GM12878 (cell line): Measurements from ENCODE around the gene METTL4. TPM values are rescaled to one million over a fixed set of nuclear protein-coding genes. Genes with fewer than 3 reads are reported as not detected.

Experiments used
- ATAC-seq: fragments of 200-7000 bp; cut with Tn5 transposase; 3 replicates; pipeline ENCODE4 v1.9.1; 2020; ENCODE audit warnings: mild to moderate bottlenecking, moderate library complexity
- BruUV-seq: library from RNA; stranded (reverse); fragments of 400-500 nt; replicated peaks from 2 replicates; lab custom pipeline; 2021; lab: Mats Ljungman, UMichigan
- CTCF ChIA-PET: fragments of 300-600 bp; sonication (Branson Sonifier 250); formaldehyde crosslinking; extraction: SDS; loops from one replicate; lab custom pipeline; 2021; ENCODE audit warnings: inconsistent platforms; lab: Yijun Ruan, JAX
- POLR2A ChIA-PET: fragments of 350-600 bp; formaldehyde crosslinking; extraction: SDS; loops from one replicate; lab custom pipeline; 2021; ENCODE audit warnings: inconsistent platforms; lab: Charles Lee
- RAD21 ChIA-PET: fragments of 300-600 bp; sonication (Branson Sonifier 250); formaldehyde crosslinking; loops from one replicate; lab custom pipeline; 2023; ENCODE audit warnings: antibody characterized with exemption; ENCODE audit not compliant: unreplicated experiment; lab: Charles Lee
- SMC1A ChIA-PET: fragments of 300-600 bp; sonication (Branson Sonifier 250); formaldehyde crosslinking; loops from one replicate; lab custom pipeline; 2023; ENCODE audit not compliant: unreplicated experiment, uncharacterized antibody; lab: Charles Lee
- DNase-seq: peaks from one replicate; pipeline ENCODE4 v3.0.0-alpha.2; 2011; ENCODE audit warnings: low read depth, low spot score
- FAIRE-seq: peaks from 3 replicates; lab custom pipeline; 2011; peaks lifted over from hg19 to GRCh38; lab: Jason Lieb, UNC
- H2AFZ ChIP-seq: 2 replicates; pipeline ENCODE4 v1.6.0; 2011; ENCODE audit warnings: low read depth, low read length, control low read depth; ENCODE audit not compliant: control insufficient read depth
- H3K27ac ChIP-seq: 2 replicates; pipeline ENCODE4 v1.5.1; 2011; ENCODE audit warnings: control low read depth; ENCODE audit not compliant: control insufficient read depth, insufficient read depth
- H3K27me3 ChIP-seq, 2 experiments: replicated peaks in 1 of 2; 2 replicates each; pipeline versions ENCODE4 v1.6.0 to v1.6.1; 2011; ENCODE audit warnings: low read length in 1 of 2; ENCODE audit not compliant: control insufficient read depth in 2 of 2, insufficient read depth in 2 of 2
- H3K36me3 ChIP-seq, 2 experiments: 2 replicates each; pipeline ENCODE4 v1.5.1; 2011; ENCODE audit warnings: low read length in 1 of 2; ENCODE audit not compliant: control insufficient read depth in 2 of 2, insufficient read depth in 2 of 2
- H3K4me1 ChIP-seq: 2 replicates; pipeline ENCODE4 v1.6.1; 2011; ENCODE audit warnings: mild to moderate bottlenecking, low read length, moderate library complexity, mixed read lengths; ENCODE audit not compliant: control insufficient read depth, insufficient read depth
- H3K4me2 ChIP-seq: 2 replicates; pipeline ENCODE4 v1.6.0; 2011; ENCODE audit warnings: control low read depth; ENCODE audit not compliant: control insufficient read depth, insufficient read depth
- H3K4me3 ChIP-seq: fragments of 200-600 bp; sonication (generic); 2 replicates; pipeline ENCODE4 v1.5.1; 2016
- H3K79me2 ChIP-seq: 2 replicates; pipeline ENCODE4 v1.6.0; 2011; ENCODE audit warnings: low read length; ENCODE audit not compliant: control insufficient read depth, insufficient read depth
- H3K9ac ChIP-seq: 2 replicates; pipeline ENCODE4 v1.8.0; 2011; ENCODE audit warnings: low read length, control low read depth, mixed read lengths; ENCODE audit not compliant: control insufficient read depth, insufficient read depth
- H3K9me3 ChIP-seq: replicated peaks from 3 replicates; pipeline ENCODE4 v1.5.1; 2011; ENCODE audit warnings: mild to moderate bottlenecking, low read length; ENCODE audit not compliant: control insufficient read depth, insufficient read depth
- H4K20me1 ChIP-seq: 2 replicates; pipeline ENCODE4 v1.6.0; 2011; ENCODE audit not compliant: control insufficient read depth, insufficient read depth
- BRCA1 ChIP-seq: IDR thresholded peaks from 2 replicates; pipeline ENCODE4 v1.6.1; 2011; ENCODE audit warnings: low read depth, low read length, improper control_type of control experiment
- GATAD2B ChIP-seq: fragments of 450-650 bp; conservative IDR thresholded peaks from 2 replicates; pipeline ENCODE4 v1.6.1; 2017; ENCODE audit warnings: low read depth, mild to moderate bottlenecking, moderate library complexity
- HDGF ChIP-seq: fragments of 450-650 bp; IDR thresholded peaks from 2 replicates; pipeline ENCODE4 v1.6.1; 2016; ENCODE audit warnings: antibody characterized with exemption
- MXI1 ChIP-seq: fragments of 150-350 bp; IDR thresholded peaks from 2 replicates; pipeline ENCODE4 v1.6.1; 2011; ENCODE audit warnings: low read depth, mild to moderate bottlenecking, inconsistent platforms, low read length, improper control_type of control experiment
- NBN ChIP-seq: fragments of 450-650 bp; IDR thresholded peaks from 2 replicates; pipeline ENCODE4 v1.6.1; 2016
- TBL1XR1 ChIP-seq: IDR thresholded peaks from 2 replicates; pipeline ENCODE4 v1.6.1; 2012; ENCODE audit warnings: low read depth, low read length, improper control_type of control experiment
- WGBS: methylation state at CpG from one replicate; pipeline ENCODE4 v1.1.6; 2016; ENCODE audit warnings: low lambda C conversion rate; ENCODE audit not compliant: insufficient replicate concordance, insufficient coverage; ENCODE audit errors: missing lambda C conversion rate; 5-methylcytosine and 5-hydroxymethylcytosine counted together
- in situ Hi-C: fragments of 300-500 bp; cut with MboI; formaldehyde crosslinking; loops from 9 replicates; pipeline ENCODE4 v1.14.3; 2018; ENCODE audit warnings: mixed read lengths
- intact Hi-C: fragments of 100-400 bp; cut with micrococcal nuclease; formaldehyde crosslinking; loops from one replicate; pipeline ENCODE4 v1.14.2; 2022; ENCODE audit not compliant: unreplicated experiment
- polyA plus RNA-seq, 11 experiments: library from polyadenylated mRNA; depleted of rRNA in 4 of 11; unstranded in 6 of 11; stranded (reverse) in 5 of 11; fragments of >200 nt; fragmentation: Nextera tagmentation in 4 of 11; fragmentation: Illumina TruSeq in 1 of 11; extraction: Ambion mirVana in 4 of 11; extraction: Trizol in 1 of 11; gene quantifications; 1 replicate in 1 of 11; 2 replicates in 10 of 11; pipeline versions ENCODE4 v1.2.1 to v1.2.3, GENCODE V29; 2011 to 2016; ENCODE audit warnings: inconsistent platforms in 2 of 11, missing spikeins in 2 of 11, low read depth in 1 of 11
- total RNA-seq, 4 experiments: library from RNA; depleted of rRNA in 3 of 4; stranded (reverse); fragments of >200 nt in 3 of 4; fragmentation: Illumina TruSeq in 1 of 4; extraction: Trizol in 1 of 4; gene quantifications; 2 replicates each; pipeline versions ENCODE4 v1.2.1 to v1.2.3, GENCODE V29; 2013 to 2021
- TF ChIP-seq, protein P1 (sequence below): IDR thresholded peaks from 2 replicates; pipeline ENCODE4 v1.6.1; 2012; ENCODE audit warnings: low read depth, low read length, improper control_type of control experiment

Gene METTL4
- total and polyA plus RNA-seq, 10 of the 15 experiments (the other 5 are each of a cell fraction or from before 2014, with no cell fraction given) = 4.9 to 15.2 (median 12.3) TPM

DNA sequence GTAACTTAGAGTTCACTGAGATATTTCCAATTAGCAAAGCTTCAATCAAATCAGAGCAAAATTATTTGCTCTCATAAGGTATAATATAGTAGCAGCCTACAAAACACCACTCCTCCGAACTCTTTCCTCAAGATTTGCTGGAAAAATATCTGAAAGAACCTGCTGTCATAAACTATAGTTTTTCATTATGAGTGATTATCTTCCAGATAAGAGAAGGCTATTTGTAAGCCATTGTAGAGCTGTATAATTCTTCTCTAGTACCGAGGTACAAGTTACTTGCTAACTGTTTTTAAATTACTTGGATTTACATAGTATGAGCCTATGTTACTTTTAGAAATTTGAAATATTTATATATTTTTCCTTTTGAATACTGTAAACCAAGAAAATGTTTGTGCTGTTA, 2.1 kb upstream of the METTL4 start:
- ATAC-seq (no peak), DNase-seq (no peak), FAIRE-seq (no peak)
- intact Hi-C loops (loop anchor here (2.0 to 5.0 kb wide), 2 partner anchors 81 to 674 kb away; partner anchors contain the start of genes MYL12A and SMCHD1), in situ Hi-C loops (no loop called here)
- TF ChIP-seq TBL1XR1 (no peak), MXI1 (no peak), HDGF (no peak), GATAD2B (no peak), NBN (no peak), BRCA1 (no peak)
- TF ChIP-seq, protein P1, sequence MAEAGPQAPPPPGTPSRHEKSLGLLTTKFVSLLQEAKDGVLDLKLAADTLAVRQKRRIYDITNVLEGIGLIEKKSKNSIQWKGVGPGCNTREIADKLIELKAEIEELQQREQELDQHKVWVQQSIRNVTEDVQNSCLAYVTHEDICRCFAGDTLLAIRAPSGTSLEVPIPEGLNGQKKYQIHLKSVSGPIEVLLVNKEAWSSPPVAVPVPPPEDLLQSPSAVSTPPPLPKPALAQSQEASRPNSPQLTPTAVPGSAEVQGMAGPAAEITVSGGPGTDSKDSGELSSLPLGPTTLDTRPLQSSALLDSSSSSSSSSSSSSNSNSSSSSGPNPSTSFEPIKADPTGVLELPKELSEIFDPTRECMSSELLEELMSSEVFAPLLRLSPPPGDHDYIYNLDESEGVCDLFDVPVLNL = no peak
- peaks cover 71% of the 10 kb centered on the region for H3K79me2 ChIP-seq
- H2AFZ ChIP-seq = peak overlapping the region; percentile 42
- peak overlapping the region; percentile 97; the same call in 1 of the 2 replicates for H3K9ac ChIP-seq
- no peaks in the 10 kb centered on the region for H3K9me3 ChIP-seq
- H3K27ac ChIP-seq = 0 out of 2 replicates have a peak overlapping the region, but pooled peaks have one; percentile 1
- H4K20me1 ChIP-seq = no peaks in the 10 kb centered on the region
- ChIA-PET SMC1A (interaction anchor here (0.6 to 3.0 kb wide), 7 partner anchors 14 to 113 kb away, joined by 3 to 13 read pairs (median 6); no protein-coding TSS in a partner anchor), RAD21 (interaction anchor here (0.8 to 3.9 kb wide), 5 partner anchors 32 to 189 kb away, joined by 3 to 32 read pairs (median 4); partner anchors contain the start of gene SMCHD1), POLR2A (interaction anchor here (0.8 kb wide), 2 partner anchors 13 to 83 kb away, joined by 4 to 5 read pairs; no protein-coding TSS in a partner anchor), CTCF (interaction anchor here (0.5 to 1.9 kb wide), 7 partner anchors 13 to 919 kb away, joined by 3 to 5 read pairs (median 3); no protein-coding TSS in a partner anchor)
- H3K4me2 ChIP-seq = peak overlapping the region; percentile 64
- peaks cover 5% of the 10 kb centered on the region for H3K4me1 ChIP-seq
- peaks cover 4 to 6% of the 10 kb centered on the region in 2 experiments for H3K36me3 ChIP-seq
- H3K4me3 ChIP-seq = peak overlapping the region; percentile 82
- WGBS = 16% methylated on average over 2 of the region's 2 CpGs
- BruUV-seq = no TSS peak
- no peaks in the 10 kb centered on the region for H3K27me3 ChIP-seq
